Spleen (tissue), 11 donors: ENCODE measurements around the gene LDLRAD4. TPM values are rescaled to one million over a fixed set of nuclear protein-coding genes. Genes with fewer than 3 reads are reported as not detected.

Experiments used
- DNase-seq: peaks from one replicate; pipeline ENCODE4 v3.0.0-alpha.2; 2020
- H3K27ac ChIP-seq, 8 donors: fragments of 200-600 bp; sonication (generic) in 7 of 8; 1 replicate in 4 of 8; 2 replicates in 4 of 8; pipeline versions ENCODE4 v1.5.0 to v1.8.0; 2016 to 2021; ENCODE audit warnings: inconsistent platforms in 4 of 8, mild to moderate bottlenecking in 4 of 8, moderate library complexity in 1 of 8
- H3K27me3 ChIP-seq, 7 donors: fragments of 200-600 bp; sonication (generic) in 6 of 7; replicated peaks in 1 of 7; 1 replicate in 4 of 7; 2 replicates in 3 of 7; pipeline versions ENCODE4 v1.5.0 to v1.8.0; 2016 to 2021; ENCODE audit warnings: inconsistent platforms in 3 of 7, mild to moderate bottlenecking in 1 of 7
- H3K36me3 ChIP-seq, 6 donors: fragments of 200-600 bp; sonication (generic) in 5 of 6; 1 replicate in 4 of 6; 2 replicates in 2 of 6; pipeline versions ENCODE4 v1.5.0 to v1.8.0; 2016 to 2021; ENCODE audit warnings: inconsistent platforms in 2 of 6
- H3K4me1 ChIP-seq, 6 donors: fragments of 200-600 bp; sonication (generic) in 5 of 6; 1 replicate in 3 of 6; 2 replicates in 3 of 6; pipeline versions ENCODE4 v1.5.0 to v1.8.0; 2016 to 2021; ENCODE audit warnings: inconsistent platforms in 3 of 6
- H3K4me3 ChIP-seq, 8 donors: fragments of 200-600 bp; sonication (generic) in 7 of 8; 1 replicate in 4 of 8; 2 replicates in 4 of 8; pipeline versions ENCODE4 v1.5.0 to v1.8.0; 2016 to 2021; ENCODE audit warnings: inconsistent platforms in 4 of 8, mild to moderate bottlenecking in 4 of 8, moderate library complexity in 2 of 8
- H3K9me3 ChIP-seq, 8 donors: fragments of 200-600 bp; sonication (generic) in 7 of 8; 1 replicate in 4 of 8; 2 replicates in 4 of 8; pipeline versions ENCODE4 v1.5.0 to v1.8.0; 2016 to 2021; ENCODE audit warnings: inconsistent platforms in 4 of 8
- POLR2A ChIP-seq, 3 donors: fragments of 450-650 bp; IDR thresholded peaks; one replicate each; pipeline ENCODE4 v1.5.1; 2017; ENCODE audit warnings: antibody characterized with exemption in 3 of 3, mild to moderate bottlenecking in 1 of 3
- POLR2AphosphoS5 ChIP-seq, 3 donors: sonication (generic); formaldehyde crosslinking; IDR thresholded peaks; one replicate each; pipeline ENCODE4 v1.5.1; 2017; ENCODE audit warnings: antibody characterized with exemption in 3 of 3
- WGBS, 5 donors: extraction: QIAGEN DNeasy Blood & Tissue Kit in 3 of 5; methylation state at CpG; one replicate each; pipeline versions ENCODE4 v1.1.5 to v1.1.7; 2013 to 2018; 5-methylcytosine and 5-hydroxymethylcytosine counted together
- intact Hi-C: fragments of 100-400 bp; cut with DNase I; formaldehyde crosslinking; loops from one replicate; pipeline ENCODE4 v1.15.0; 2023; ENCODE audit warnings: low total_unique reads
- polyA plus RNA-seq, 3 donors: library from polyadenylated mRNA; stranded (reverse); fragments of 200-250 nt; gene quantifications; one replicate each; pipeline ENCODE4 v1.2.1, GENCODE V29; 2013
- total RNA-seq, 7 donors: library from RNA; depleted of rRNA in 3 of 7; stranded (reverse); fragments of >200 nt in 3 of 7; fragmentation: NEBNext Ultra II Directional in 4 of 7; extraction: Animal tissue kit (Norgen Biotek cat#: 25700) in 4 of 7; gene quantifications; one replicate each; pipeline versions ENCODE4 v1.1.0 to v1.2.1, GENCODE V29; 2016 to 2021
- TF ChIP-seq, protein P1 (sequence below), 11 experiments: fragments of 200-600 bp in 7 of 11; fragments of 450-650 bp in 4 of 11; sonication (generic) in 4 of 11; IDR thresholded peaks in 8 of 11; conservative IDR thresholded peaks in 3 of 11; 1 replicate in 7 of 11; 2 replicates in 4 of 11; pipeline versions ENCODE4 v1.4.0 to v1.8.0; 2016 to 2021; ENCODE audit warnings: antibody characterized with exemption in 11 of 11, inconsistent platforms in 4 of 11, mild to moderate bottlenecking in 1 of 11
- donor health status: healthy with polysubstance abuse.
- donor health status: DM: no; HTN: no; CAD: no; lungs with moderate emphysema.
- donor health status: DM: no; HTN: no; CAD: no.
- donor health status: Bipolar disorder and iron deficiency.
- donor health status: healthy.
- donor health status: DM: no; HTN: no; CAD: no.
- donor health status: DM: yes; HTN: yes; CAD: no.

Gene LDLRAD4
- total and polyA plus RNA-seq, 10 donors = 4.5 to 80.8 (median 46.4) TPM

DNA sequence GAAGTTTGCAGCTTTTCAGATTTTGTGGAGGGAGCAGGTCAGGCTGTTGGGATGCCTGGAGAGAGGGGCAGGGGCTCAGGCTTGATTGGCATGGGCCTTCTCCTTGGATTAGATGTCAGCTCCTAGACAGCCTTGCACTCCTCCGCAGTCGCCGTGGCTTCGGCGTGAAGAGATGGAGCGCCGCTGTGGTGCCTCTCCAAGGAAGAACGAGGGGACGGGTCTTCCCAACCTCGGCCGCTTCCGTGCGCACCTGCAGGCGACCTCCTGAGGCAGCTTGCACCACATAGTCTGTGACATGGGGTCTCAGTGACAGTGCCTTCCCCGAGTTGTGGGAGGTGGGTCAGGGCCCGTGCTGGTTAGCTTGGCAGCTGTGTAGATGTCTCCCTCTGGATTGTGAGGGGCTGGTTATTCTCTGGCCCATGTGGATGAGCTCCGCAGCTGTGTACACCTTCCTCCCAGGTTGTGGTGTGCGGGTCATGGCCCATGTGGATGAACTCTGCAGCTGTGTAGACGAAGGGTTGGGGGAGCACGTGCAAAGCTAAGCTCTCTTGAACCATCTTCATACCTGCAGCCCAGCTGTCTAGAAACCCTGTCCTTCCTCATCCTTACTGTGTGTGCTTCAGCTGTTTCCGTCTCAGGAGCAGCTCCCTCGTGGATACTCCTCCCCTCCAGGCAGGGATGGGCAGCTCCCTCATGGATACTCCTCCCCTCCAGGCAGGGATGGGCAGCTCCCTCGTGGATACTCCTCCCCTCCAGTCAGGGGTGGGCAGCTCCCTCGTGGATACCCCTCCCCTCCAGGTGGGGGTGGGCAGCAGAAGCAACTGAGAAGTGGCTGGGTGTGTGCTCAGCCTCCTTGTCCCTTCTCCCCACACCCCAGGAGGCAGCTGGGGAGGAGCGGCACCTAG is 170.3 kb downstream of the LDLRAD4 start:
- no peaks in the 10 kb centered on the region for H3K9me3 ChIP-seq
- H3K27ac ChIP-seq = no peak overlapping the region
- H3K36me3 ChIP-seq = peaks cover 0 to 10% (median 0%) of the 10 kb centered on the region in 6 donors
- no peaks in the 10 kb centered on the region for H3K27me3 ChIP-seq
- intact Hi-C loops = no loop called here
- peaks cover 0 to 5% (median 0%) of the 10 kb centered on the region in 6 donors for H3K4me1 ChIP-seq
- 89 to 93% (median 90%) methylated on average over 23 to 25 of the region's 25 CpGs for whole genome bisulfite sequencing, 5 donors
- no peak overlapping the region for H3K4me3 ChIP-seq
- TF ChIP-seq POLR2AphosphoS5 (IDR thresholded peaks at IDR 0.05) (no peak), POLR2A (IDR thresholded peaks at IDR 0.05) (no peak)
- TF ChIP-seq, protein P1, sequence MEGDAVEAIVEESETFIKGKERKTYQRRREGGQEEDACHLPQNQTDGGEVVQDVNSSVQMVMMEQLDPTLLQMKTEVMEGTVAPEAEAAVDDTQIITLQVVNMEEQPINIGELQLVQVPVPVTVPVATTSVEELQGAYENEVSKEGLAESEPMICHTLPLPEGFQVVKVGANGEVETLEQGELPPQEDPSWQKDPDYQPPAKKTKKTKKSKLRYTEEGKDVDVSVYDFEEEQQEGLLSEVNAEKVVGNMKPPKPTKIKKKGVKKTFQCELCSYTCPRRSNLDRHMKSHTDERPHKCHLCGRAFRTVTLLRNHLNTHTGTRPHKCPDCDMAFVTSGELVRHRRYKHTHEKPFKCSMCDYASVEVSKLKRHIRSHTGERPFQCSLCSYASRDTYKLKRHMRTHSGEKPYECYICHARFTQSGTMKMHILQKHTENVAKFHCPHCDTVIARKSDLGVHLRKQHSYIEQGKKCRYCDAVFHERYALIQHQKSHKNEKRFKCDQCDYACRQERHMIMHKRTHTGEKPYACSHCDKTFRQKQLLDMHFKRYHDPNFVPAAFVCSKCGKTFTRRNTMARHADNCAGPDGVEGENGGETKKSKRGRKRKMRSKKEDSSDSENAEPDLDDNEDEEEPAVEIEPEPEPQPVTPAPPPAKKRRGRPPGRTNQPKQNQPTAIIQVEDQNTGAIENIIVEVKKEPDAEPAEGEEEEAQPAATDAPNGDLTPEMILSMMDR (IDR thresholded peaks at IDR 0.05 in 8 of 11, conservative IDR thresholded peaks at IDR 0.05 in 3 of 11) = no peak
- no peak for DNase-seq

DNA sequence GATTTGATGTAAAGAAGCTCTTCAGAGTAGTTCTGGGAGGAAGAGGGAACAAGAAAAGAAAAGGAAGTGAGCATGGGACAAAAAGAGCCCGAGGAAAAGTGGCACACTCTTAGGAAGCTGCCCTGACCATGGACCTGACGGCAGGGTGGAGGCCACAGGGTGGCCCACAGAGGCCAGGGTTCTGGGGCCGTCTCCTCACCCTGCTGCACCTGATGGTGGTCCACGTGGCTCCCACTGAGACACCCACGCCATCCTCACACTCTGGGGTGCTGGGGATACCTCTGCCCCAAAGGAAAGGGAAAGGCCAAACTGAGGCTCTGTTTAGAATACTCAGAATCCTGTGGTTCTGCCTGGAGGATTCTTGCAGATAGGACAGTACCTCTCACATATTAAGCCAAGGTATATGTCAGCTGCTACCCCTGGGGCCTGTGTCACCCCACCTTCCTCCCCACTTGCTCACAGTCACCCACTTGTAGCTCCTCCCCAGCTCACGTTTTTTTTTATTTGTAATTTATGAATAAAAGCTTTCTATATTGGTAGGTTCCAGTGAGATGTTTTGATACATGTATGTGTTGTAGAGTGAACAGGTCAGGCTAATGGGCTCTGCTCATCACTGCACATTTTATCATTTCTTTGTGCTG is 171.1 kb downstream of the LDLRAD4 start:
- 63 to 81% (median 68%) methylated on average over 6 of the region's 6 CpGs for whole genome bisulfite sequencing, 5 donors
- intact Hi-C loops = no loop called here
- no peak for DNase-seq

DNA sequence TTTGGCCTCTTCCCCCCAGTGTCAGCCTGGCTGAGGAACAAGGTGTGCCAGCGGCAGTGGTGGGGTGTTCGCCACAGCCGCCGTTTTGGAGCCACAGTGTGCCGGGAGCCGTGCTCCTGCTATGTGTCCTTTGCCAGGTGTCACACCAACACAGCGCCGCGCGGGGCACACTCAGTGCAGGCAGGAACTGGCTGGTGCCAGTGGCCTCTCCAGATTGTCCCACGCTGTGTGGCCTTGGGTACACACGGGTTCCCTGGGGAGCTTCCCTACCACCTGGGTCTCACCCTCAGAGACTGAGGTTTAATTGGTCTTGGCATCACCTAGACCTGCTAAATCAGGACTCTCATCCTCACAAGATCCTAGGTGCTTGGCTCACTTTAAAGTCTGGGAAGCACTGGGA is 171.6 kb downstream of the LDLRAD4 start:
- Histone ChIP-seq H3K9me3 (no peaks in the 10 kb centered on the region), H3K27me3 (no peaks in the 10 kb centered on the region), H3K4me1 (peaks cover 0 to 5% (median 0%) of the 10 kb centered on the region in 6 donors), H3K27ac (no peak overlapping the region), H3K36me3 (peaks cover 0 to 10% (median 0%) of the 10 kb centered on the region in 6 donors), H3K4me3 (no peak overlapping the region)
- 89 to 95% (median 92%) methylated on average over 9 to 12 of the region's 12 CpGs for WGBS, 5 donors
- no peak for TF ChIP-seq POLR2AphosphoS5 (IDR thresholded peaks at IDR 0.05)
- no peak for TF ChIP-seq POLR2A (IDR thresholded peaks at IDR 0.05)
- TF ChIP-seq, protein P1 (IDR thresholded peaks at IDR 0.05 in 8 of 11, conservative IDR thresholded peaks at IDR 0.05 in 3 of 11) = no peak
- intact Hi-C loops = no loop called here
- no peak for DNase-seq

More for the DNA sequence above, 171.1 kb downstream of the LDLRAD4 start:
- peaks cover 0 to 5% (median 0%) of the 10 kb centered on the region in 6 donors for H3K4me1 ChIP-seq
- TF ChIP-seq POLR2AphosphoS5 (IDR thresholded peaks at IDR 0.05) = no peak
- TF ChIP-seq POLR2A (IDR thresholded peaks at IDR 0.05) = no peak
- TF ChIP-seq, protein P1 (IDR thresholded peaks at IDR 0.05 in 8 of 11, conservative IDR thresholded peaks at IDR 0.05 in 3 of 11) = no peak
- H3K27me3 ChIP-seq = no peaks in the 10 kb centered on the region
- no peak overlapping the region for H3K4me3 ChIP-seq
- no peak overlapping the region for H3K27ac ChIP-seq
- H3K36me3 ChIP-seq = peaks cover 0 to 10% (median 0%) of the 10 kb centered on the region in 6 donors
- H3K9me3 ChIP-seq = no peaks in the 10 kb centered on the region

DNA sequence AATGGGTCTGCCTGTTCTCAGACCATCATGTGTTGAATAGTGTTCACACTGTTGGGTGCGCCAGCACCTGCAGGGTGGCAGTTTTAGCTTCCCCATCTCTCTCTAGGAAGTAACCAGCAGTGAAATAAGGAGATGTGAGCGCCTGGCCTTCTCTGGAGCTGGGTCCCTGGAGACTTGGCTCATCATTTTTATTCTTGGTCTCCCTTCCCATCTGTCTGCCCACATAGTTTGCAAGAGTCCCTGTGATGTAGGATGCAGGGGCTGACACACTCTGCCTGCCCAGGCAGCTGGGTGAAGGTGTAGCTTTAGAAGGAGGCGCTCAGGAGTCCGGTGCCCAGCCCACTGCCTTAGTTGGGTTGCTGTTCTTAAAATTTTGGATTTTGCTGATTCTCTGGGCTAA is 172.2 kb downstream of the LDLRAD4 start:
- Histone ChIP-seq H3K27me3 (no peaks in the 10 kb centered on the region), H3K9me3 (no peaks in the 10 kb centered on the region), H3K27ac (no peak overlapping the region), H3K36me3 (peaks cover 0 to 10% (median 0%) of the 10 kb centered on the region in 6 donors), H3K4me1 (peaks cover 0 to 5% (median 0%) of the 10 kb centered on the region in 6 donors), H3K4me3 (no peak overlapping the region)
- DNase-seq = no peak
- 84 to 96% (median 91%) methylated on average over 4 of the region's 4 CpGs for WGBS, 5 donors
- intact Hi-C loops = no loop called here
- TF ChIP-seq POLR2AphosphoS5 (IDR thresholded peaks at IDR 0.05) (no peak), POLR2A (IDR thresholded peaks at IDR 0.05) (no peak)
- TF ChIP-seq, protein P1 (IDR thresholded peaks at IDR 0.05 in 8 of 11, conservative IDR thresholded peaks at IDR 0.05 in 3 of 11) = no peak
